A673 (cell line): ENCODE data around the gene GPR27.

Experiments
- EZH2 ChIP-seq: fragments of 200-600 bp; sonication (generic); IDR thresholded peaks from 2 replicates; pipeline ENCODE4 v1.6.1; 2017; ENCODE audit warnings: borderline replicate concordance, low read depth, mild to moderate bottlenecking, mixed read lengths, antibody characterized with exemption, low read length; ENCODE audit not compliant: poor library complexity, severe bottlenecking
- TF ChIP-seq, protein P1 (sequence below): fragments of 300-800, 200-600 bp; sonication (generic); conservative IDR thresholded peaks from 2 replicates; pipeline ENCODE4 v1.5.1; 2017; ENCODE audit warnings: low read depth, mild to moderate bottlenecking, antibody characterized with exemption, low read length, moderate library complexity, mixed read lengths

- TF ChIP-seq, protein P1, sequence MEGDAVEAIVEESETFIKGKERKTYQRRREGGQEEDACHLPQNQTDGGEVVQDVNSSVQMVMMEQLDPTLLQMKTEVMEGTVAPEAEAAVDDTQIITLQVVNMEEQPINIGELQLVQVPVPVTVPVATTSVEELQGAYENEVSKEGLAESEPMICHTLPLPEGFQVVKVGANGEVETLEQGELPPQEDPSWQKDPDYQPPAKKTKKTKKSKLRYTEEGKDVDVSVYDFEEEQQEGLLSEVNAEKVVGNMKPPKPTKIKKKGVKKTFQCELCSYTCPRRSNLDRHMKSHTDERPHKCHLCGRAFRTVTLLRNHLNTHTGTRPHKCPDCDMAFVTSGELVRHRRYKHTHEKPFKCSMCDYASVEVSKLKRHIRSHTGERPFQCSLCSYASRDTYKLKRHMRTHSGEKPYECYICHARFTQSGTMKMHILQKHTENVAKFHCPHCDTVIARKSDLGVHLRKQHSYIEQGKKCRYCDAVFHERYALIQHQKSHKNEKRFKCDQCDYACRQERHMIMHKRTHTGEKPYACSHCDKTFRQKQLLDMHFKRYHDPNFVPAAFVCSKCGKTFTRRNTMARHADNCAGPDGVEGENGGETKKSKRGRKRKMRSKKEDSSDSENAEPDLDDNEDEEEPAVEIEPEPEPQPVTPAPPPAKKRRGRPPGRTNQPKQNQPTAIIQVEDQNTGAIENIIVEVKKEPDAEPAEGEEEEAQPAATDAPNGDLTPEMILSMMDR = no peak
- TF ChIP-seq EZH2 = no peak
These were observed 8.9 kb upstream of the GPR27 start for GRCh38 chr3:71744738-71745137.
